H9 (cell line): ENCODE data around the gene RBM34. TPM values are rescaled to one million over a fixed set of nuclear protein-coding genes. Genes with fewer than 3 reads are reported as not detected.
"Not testable (repeated sequence)": the region's sequence is repeated elsewhere in the genome, so short reads cannot be mapped to it uniquely, and the experiment has no call there.

Experiments
- DNase-seq: peaks from one replicate; pipeline ENCODE4 v3.0.0-alpha.2; 2017
- H2AFZ ChIP-seq: one replicate; pipeline ENCODE4 v1.6.1; 2013; ENCODE audit warnings: mild to moderate bottlenecking, low read length, control low read depth, moderate library complexity
- H2AK5ac ChIP-seq: 2 replicates; pipeline ENCODE4 v1.6.1; 2013; ENCODE audit warnings: low read length, control low read depth, mixed read lengths; ENCODE audit not compliant: insufficient read length
- H2BK120ac ChIP-seq: one replicate; pipeline ENCODE4 v1.6.1; 2013; ENCODE audit warnings: low read depth, mild to moderate bottlenecking, low read length, control low read depth, inconsistent platforms; ENCODE audit not compliant: poor library complexity, severe bottlenecking
- H2BK12ac ChIP-seq: 2 replicates; pipeline ENCODE4 v1.6.1; 2013; ENCODE audit warnings: low read length, control low read depth, mixed read lengths, low read depth; ENCODE audit not compliant: insufficient read length
- H2BK15ac ChIP-seq: 2 replicates; pipeline ENCODE4 v1.6.1; 2013; ENCODE audit warnings: low read depth, low read length, control low read depth
- H2BK20ac ChIP-seq: one replicate; pipeline ENCODE4 v1.6.1; 2013; ENCODE audit warnings: low read depth, mild to moderate bottlenecking, low read length, control low read depth, inconsistent platforms; ENCODE audit not compliant: poor library complexity, severe bottlenecking
- H2BK5ac ChIP-seq: 2 replicates; pipeline ENCODE4 v1.6.1; 2013; ENCODE audit warnings: low read length, control low read depth, mixed read lengths; ENCODE audit not compliant: insufficient read length
- H3K14ac ChIP-seq: 2 replicates; pipeline ENCODE4 v1.6.1; 2013; ENCODE audit warnings: low read length, control low read depth; ENCODE audit not compliant: insufficient read depth
- H3K18ac ChIP-seq: 2 replicates; pipeline ENCODE4 v1.6.1; 2013; ENCODE audit warnings: low read depth, mild to moderate bottlenecking, mixed read lengths, low read length, control low read depth; ENCODE audit not compliant: insufficient read length
- H3K23ac ChIP-seq: 2 replicates; pipeline ENCODE4 v1.6.1; 2013; ENCODE audit warnings: low read length, control low read depth, mixed read lengths, low read depth; ENCODE audit not compliant: insufficient read length
- H3K23me2 ChIP-seq: 2 replicates; pipeline ENCODE4 v1.6.1; 2013; ENCODE audit warnings: low read depth, mild to moderate bottlenecking, mixed read lengths, low read length, control low read depth; ENCODE audit not compliant: insufficient read length, poor library complexity, severe bottlenecking
- H3K27ac ChIP-seq: 2 replicates; pipeline ENCODE4 v1.5.1; 2013; ENCODE audit warnings: low read length, control low read depth, mixed read lengths, low read depth; ENCODE audit not compliant: insufficient read length
- H3K27me3 ChIP-seq: 2 replicates; pipeline ENCODE4 v1.6.1; 2013; ENCODE audit warnings: low read length, control low read depth, inconsistent platforms; ENCODE audit not compliant: insufficient read depth
- H3K4ac ChIP-seq: 2 replicates; pipeline ENCODE4 v1.6.1; 2013; ENCODE audit warnings: low read depth, mild to moderate bottlenecking, control low read depth, inconsistent platforms, low read length, moderate library complexity
- H3K4me1 ChIP-seq: 2 replicates; pipeline ENCODE4 v1.6.1; 2013; ENCODE audit warnings: low read length, control low read depth, inconsistent platforms; ENCODE audit not compliant: insufficient read depth
- H3K4me2 ChIP-seq: 2 replicates; pipeline ENCODE4 v1.6.1; 2013; ENCODE audit warnings: low read length, control low read depth, mixed read lengths; ENCODE audit not compliant: insufficient read length, insufficient read depth
- H3K56ac ChIP-seq: 2 replicates; pipeline ENCODE4 v1.6.1; 2013; ENCODE audit warnings: low read depth, mild to moderate bottlenecking, mixed read lengths, low read length, control low read depth; ENCODE audit not compliant: insufficient read length
- H3K79me1 ChIP-seq: 2 replicates; pipeline ENCODE4 v1.6.1; 2013; ENCODE audit warnings: low read depth, mild to moderate bottlenecking, moderate library complexity, low read length, control low read depth, inconsistent platforms; ENCODE audit not compliant: insufficient read depth, poor library complexity, severe bottlenecking
- H3K79me2 ChIP-seq: 2 replicates; pipeline ENCODE4 v1.6.1; 2013; ENCODE audit warnings: low read length, control low read depth, inconsistent platforms; ENCODE audit not compliant: insufficient read depth
- H3K9ac ChIP-seq: 2 replicates; pipeline ENCODE4 v1.6.1; 2013; ENCODE audit warnings: low read length, control low read depth, mixed read lengths; ENCODE audit not compliant: insufficient read length; ENCODE audit errors: extremely low read depth
- H3K9me3 ChIP-seq: one replicate; pipeline ENCODE4 v1.6.1; 2013; ENCODE audit warnings: low read depth, low read length, inconsistent platforms; ENCODE audit not compliant: control insufficient read depth
- H3T11ph ChIP-seq: one replicate; pipeline ENCODE4 v1.6.1; 2013; ENCODE audit warnings: mild to moderate bottlenecking, low read length, control low read depth, inconsistent platforms
- H4K20me1 ChIP-seq: one replicate; pipeline ENCODE4 v1.6.1; 2013; ENCODE audit not compliant: control insufficient read depth, insufficient read length, insufficient read depth
- H4K5ac ChIP-seq: 2 replicates; pipeline ENCODE4 v1.6.1; 2013; ENCODE audit warnings: low read depth, mild to moderate bottlenecking, mixed read lengths, low read length, control low read depth; ENCODE audit not compliant: insufficient read length
- H4K8ac ChIP-seq: replicated peaks from 2 replicates; pipeline ENCODE4 v1.6.1; 2013; ENCODE audit warnings: low read length, control low read depth, mixed read lengths, low read depth; ENCODE audit not compliant: insufficient read length
- H4K91ac ChIP-seq: 2 replicates; pipeline ENCODE4 v1.6.1; 2013; ENCODE audit warnings: low read depth, mild to moderate bottlenecking, moderate library complexity, mixed read lengths, low read length, control low read depth; ENCODE audit not compliant: insufficient read length
- H3K27ac Mint-ChIP-seq, 3 experiments: 2 replicates in 2 of 3; 3 replicates in 1 of 3; pipeline ENCODE4 v1.8.0; 2020 to 2021; ENCODE audit warnings: mixed read lengths in 3 of 3, mild to moderate bottlenecking in 1 of 3, moderate library complexity in 1 of 3
- H3K27me3 Mint-ChIP-seq: 2 replicates; pipeline ENCODE4 v1.8.0; 2021; ENCODE audit warnings: low read depth, mild to moderate bottlenecking, moderate library complexity, mixed read lengths
- H3K36me3 Mint-ChIP-seq, 3 experiments: 2 replicates in 2 of 3; 3 replicates in 1 of 3; pipeline ENCODE4 v1.8.0; 2020 to 2021; ENCODE audit warnings: low read depth in 3 of 3, mixed read lengths in 3 of 3; ENCODE audit not compliant: insufficient read depth in 1 of 3
- H3K4me1 Mint-ChIP-seq, 2 experiments: 2 replicates each; pipeline ENCODE4 v1.8.0; 2020; ENCODE audit warnings: mixed read lengths in 2 of 2
- H3K4me3 Mint-ChIP-seq, 2 experiments: 2 replicates in 1 of 2; 3 replicates in 1 of 2; pipeline ENCODE4 v1.8.0; 2020 to 2021; ENCODE audit warnings: mild to moderate bottlenecking in 2 of 2, mixed read lengths in 2 of 2, moderate library complexity in 1 of 2
- H3K9me3 Mint-ChIP-seq, 2 experiments: 2 replicates in 1 of 2; 3 replicates in 1 of 2; pipeline ENCODE4 v1.8.0; 2020; ENCODE audit warnings: mild to moderate bottlenecking in 2 of 2, mixed read lengths in 2 of 2, moderate library complexity in 1 of 2
- WGBS: extraction: QIAGEN DNeasy Blood & Tissue Kit; methylation state at CpG from one replicate; pipeline ENCODE4 v1.1.7; 2013; ENCODE audit warnings: missing lambda C conversion rate, low lambda C conversion rate, mixed read lengths; ENCODE audit not compliant: insufficient read length; ENCODE audit errors: extremely low coverage; 5-methylcytosine and 5-hydroxymethylcytosine counted together
- total RNA-seq: library from RNA; stranded (reverse); gene quantifications from 2 replicates; pipeline ENCODE4 v1.2.1, GENCODE V29; 2021
- TF ChIP-seq, protein P1 (sequence below): fragments of 200-600 bp; sonication (generic); conservative IDR thresholded peaks from 3 replicates; pipeline ENCODE4 v1.8.0; 2021; ENCODE audit warnings: antibody characterized with exemption, mild to moderate bottlenecking

Gene RBM34
- total RNA-seq, 1 experiment from 2014 or later, result 121 TPM

DNA sequence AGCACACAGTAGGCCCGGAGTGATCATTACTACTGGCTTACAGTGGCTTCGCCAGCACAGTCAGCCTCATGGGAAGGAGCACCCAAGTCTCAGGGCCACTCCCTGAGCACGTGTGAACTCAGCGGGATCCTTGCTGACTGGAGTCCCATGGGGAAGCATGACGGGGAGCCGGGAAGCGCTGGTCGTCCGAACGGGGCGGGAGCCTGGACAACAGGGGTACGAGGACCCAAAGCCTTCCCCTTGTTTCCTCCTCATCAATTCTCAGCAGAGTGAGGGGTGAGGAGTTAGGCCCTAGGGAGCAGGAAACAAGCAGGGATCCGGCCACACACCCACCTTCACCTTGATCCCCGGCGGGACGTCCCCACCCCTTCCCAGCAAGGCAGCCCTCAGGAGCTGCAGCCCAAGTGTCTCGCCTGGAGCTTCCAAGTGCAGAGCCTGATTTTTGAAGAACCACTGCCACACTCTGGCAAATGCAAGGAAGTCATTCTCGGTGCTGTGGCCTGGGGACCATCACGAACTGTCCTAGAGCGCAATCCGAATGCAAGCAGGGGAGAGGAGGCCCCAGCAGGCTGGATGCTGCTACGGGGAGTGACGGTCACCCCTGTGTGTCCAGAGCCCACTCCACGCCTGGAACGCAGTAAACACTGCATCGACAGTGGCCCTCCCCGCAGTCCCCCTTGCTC, 67.9 kb downstream of the RBM34 start:
- no peaks in the 10 kb centered on the region for H4K20me1 ChIP-seq
- H3K27me3 Mint-ChIP-seq, result no peaks in the 10 kb centered on the region
- H2BK120ac ChIP-seq, result no peak overlapping the region
- H3K9me3 ChIP-seq, result no peaks in the 10 kb centered on the region
- H2AFZ ChIP-seq, result no peak overlapping the region
- H3K14ac ChIP-seq, result peak overlapping the region; percentile 36; the same call in 1 of the 2 replicates
- H4K8ac ChIP-seq, result no peak overlapping the region
- H2AK5ac ChIP-seq, result no peak overlapping the region
- no peak overlapping the region for H2BK15ac ChIP-seq
- no peak overlapping the region for H3T11ph ChIP-seq
- no peak overlapping the region for H2BK5ac ChIP-seq
- peaks cover 14% of the 10 kb centered on the region for H3K4me1 ChIP-seq
- WGBS, result no CpG with 5 or more reads among the region's 27 CpGs
- no peak overlapping the region for H3K18ac ChIP-seq
- peak overlapping the region; percentile 60 for H3K4me2 ChIP-seq
- peak; percentile 87 for DNase-seq
- no peak overlapping the region for H4K5ac ChIP-seq
- no peaks in the 10 kb centered on the region for H3K79me1 ChIP-seq
- no peak overlapping the region for H3K9ac ChIP-seq
- no peak overlapping the region for H3K23ac ChIP-seq
- no peak overlapping the region for H2BK12ac ChIP-seq
- no peak overlapping the region for H3K4ac ChIP-seq
- H3K56ac ChIP-seq, result no peak overlapping the region
- H3K9me3 Mint-ChIP-seq, result no peaks in the 10 kb centered on the region; a peak in 1 of 5 replicates
- H3K27me3 ChIP-seq, result no peaks in the 10 kb centered on the region
- no peak overlapping the region for H2BK20ac ChIP-seq
- H3K4me3 Mint-ChIP-seq, result peak overlapping the region; percentile 52 to 74
- peaks cover 4% of the 10 kb centered on the region for H3K23me2 ChIP-seq
- H3K4me1 Mint-ChIP-seq, result peaks cover 31 to 34% of the 10 kb centered on the region in 2 experiments
- no peak overlapping the region for H3K27ac ChIP-seq
- no peaks in the 10 kb centered on the region for H3K79me2 ChIP-seq
- H3K27ac Mint-ChIP-seq, result peak overlapping the region in 2 of 3 experiments; percentile 20 to 44; a peak in 3 of 7 replicates
- H4K91ac ChIP-seq, result no peak overlapping the region
- TF ChIP-seq, protein P1, sequence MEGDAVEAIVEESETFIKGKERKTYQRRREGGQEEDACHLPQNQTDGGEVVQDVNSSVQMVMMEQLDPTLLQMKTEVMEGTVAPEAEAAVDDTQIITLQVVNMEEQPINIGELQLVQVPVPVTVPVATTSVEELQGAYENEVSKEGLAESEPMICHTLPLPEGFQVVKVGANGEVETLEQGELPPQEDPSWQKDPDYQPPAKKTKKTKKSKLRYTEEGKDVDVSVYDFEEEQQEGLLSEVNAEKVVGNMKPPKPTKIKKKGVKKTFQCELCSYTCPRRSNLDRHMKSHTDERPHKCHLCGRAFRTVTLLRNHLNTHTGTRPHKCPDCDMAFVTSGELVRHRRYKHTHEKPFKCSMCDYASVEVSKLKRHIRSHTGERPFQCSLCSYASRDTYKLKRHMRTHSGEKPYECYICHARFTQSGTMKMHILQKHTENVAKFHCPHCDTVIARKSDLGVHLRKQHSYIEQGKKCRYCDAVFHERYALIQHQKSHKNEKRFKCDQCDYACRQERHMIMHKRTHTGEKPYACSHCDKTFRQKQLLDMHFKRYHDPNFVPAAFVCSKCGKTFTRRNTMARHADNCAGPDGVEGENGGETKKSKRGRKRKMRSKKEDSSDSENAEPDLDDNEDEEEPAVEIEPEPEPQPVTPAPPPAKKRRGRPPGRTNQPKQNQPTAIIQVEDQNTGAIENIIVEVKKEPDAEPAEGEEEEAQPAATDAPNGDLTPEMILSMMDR, result peak; percentile 28; the same call in 2 of the 3 replicates
- H3K36me3 Mint-ChIP-seq, result no peaks in the 10 kb centered on the region; a peak in 1 of 7 replicates

DNA sequence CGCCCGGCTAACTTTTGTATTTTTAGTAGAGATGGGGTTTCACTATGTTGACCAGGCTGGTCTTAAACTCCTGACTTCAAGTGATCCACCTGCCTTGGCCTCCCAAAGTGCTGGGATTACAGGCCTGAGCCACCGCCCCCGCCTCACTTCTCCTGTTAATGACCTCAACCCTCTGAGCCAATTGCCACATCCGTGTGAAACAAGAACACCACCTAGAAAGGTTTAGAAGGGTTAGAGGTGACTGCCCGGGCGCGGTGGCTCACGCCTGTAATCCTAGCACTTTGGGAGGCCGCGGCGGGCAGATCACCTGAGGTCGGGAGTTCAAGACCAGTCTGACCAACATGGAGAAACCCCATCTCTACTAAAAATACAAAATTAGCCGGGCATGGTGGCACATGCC, 68.6 kb downstream of the RBM34 start:
- H2BK5ac ChIP-seq, H3K79me2 ChIP-seq, H3K9ac ChIP-seq, H2BK12ac ChIP-seq, H2AK5ac ChIP-seq, H3K27me3 ChIP-seq, H3K4me2 ChIP-seq, H3K56ac ChIP-seq, H2BK20ac ChIP-seq, H4K8ac ChIP-seq, H4K20me1 ChIP-seq, H3K27ac Mint-ChIP-seq, H3T11ph ChIP-seq, H2BK120ac ChIP-seq, H3K14ac ChIP-seq, H3K36me3 Mint-ChIP-seq, H4K91ac ChIP-seq, H3K4me3 Mint-ChIP-seq, H2AFZ ChIP-seq, H3K27me3 Mint-ChIP-seq, H4K5ac ChIP-seq, H3K18ac ChIP-seq, H3K4ac ChIP-seq, H3K23me2 ChIP-seq, H3K79me1 ChIP-seq, H3K9me3 ChIP-seq, H3K27ac ChIP-seq, H3K9me3 Mint-ChIP-seq, DNase-seq, H3K23ac ChIP-seq, H2BK15ac ChIP-seq: not testable (repeated sequence)
- peaks cover 14% of the 10 kb centered on the region for H3K4me1 ChIP-seq
- no CpG with 5 or more reads among the region's 14 CpGs for WGBS
- H3K4me1 Mint-ChIP-seq, result peaks cover 35 to 39% of the 10 kb centered on the region in 2 experiments
